Lower leg skin (tissue), 4 donors: ENCODE data around the gene BEST2. TPM values are rescaled to one million over a fixed set of nuclear protein-coding genes. Genes with fewer than 3 reads are reported as not detected.
A peak's percentile ranks its signal among the peaks of the same experiment; 100 is the strongest.

Source experiments
- DNase-seq, 2 donors: peaks; one replicate each; pipeline ENCODE4 v3.0.0-alpha.2; 2019; ENCODE audit warnings: low spot score in 2 of 2
- H3K4me3 ChIP-seq: fragments of 200-600 bp; sonication (generic); 2 replicates; pipeline ENCODE4 v1.5.1; 2017; ENCODE audit warnings: mild to moderate bottlenecking, low read depth; ENCODE audit not compliant: poor library complexity, severe bottlenecking
- CTCF ChIP-seq, 3 donors: fragments of 450-650 bp; IDR thresholded peaks; one replicate each; pipeline ENCODE4 v1.5.1; 2016; ENCODE audit warnings: antibody characterized with exemption in 3 of 3, mild to moderate bottlenecking in 3 of 3, moderate library complexity in 2 of 3
- POLR2A ChIP-seq, 2 donors: fragments of 450-650 bp; IDR thresholded peaks; one replicate each; pipeline ENCODE4 v1.6.1; 2016 to 2017; ENCODE audit warnings: antibody characterized with exemption in 2 of 2, mild to moderate bottlenecking in 1 of 2, moderate library complexity in 1 of 2
- WGBS, 2 donors: methylation state at CpG; one replicate each; pipeline ENCODE4 v1.1.5; 2018; 5-methylcytosine and 5-hydroxymethylcytosine counted together
- intact Hi-C: fragments of 100-400 bp; cut with DNase I; formaldehyde crosslinking; loops from one replicate; pipeline ENCODE4 v1.15.0; 2023; ENCODE audit warnings: low total_unique reads
- total RNA-seq, 4 donors: library from RNA; depleted of rRNA; stranded (reverse); fragments of >200 nt; gene quantifications; one replicate each; pipeline ENCODE4 v1.1.0, GENCODE V29; 2016

BEST2 gene
- total RNA-seq, 4 donors from 2014 or later = 58.3 to 116 (median 85.5) TPM

GRCh38 chr19:12750851-12751250, 740 bp upstream of the BEST2 start:
- 51 to 55% methylated on average over 9 of the region's 9 CpGs for WGBS, 2 donors
- intact Hi-C loops = no loop called here
- TF ChIP-seq POLR2A (IDR thresholded peaks at IDR 0.05) (no peak), CTCF (IDR thresholded peaks at IDR 0.05) (no peak)
- H3K4me3 ChIP-seq = no peak overlapping the region
- no peak for DNase-seq

- H3K4me3 ChIP-seq = no peak overlapping the region
- intact Hi-C loops = no loop called here
- TF ChIP-seq CTCF (IDR thresholded peaks at IDR 0.05) = no peak
- TF ChIP-seq POLR2A (IDR thresholded peaks at IDR 0.05) = no peak
- DNase-seq = no peak
- WGBS, 2 donors = 74 to 77% methylated on average over 23 of the region's 23 CpGs
Observed at GRCh38 chr19:12752056-12752781, 628 bp downstream of the BEST2 start.

- WGBS, 2 donors = 80 to 83% methylated on average over 26 to 48 of the region's 50 CpGs
- no peak overlapping the region for H3K4me3 ChIP-seq
- intact Hi-C loops = no loop called here
- no peak for DNase-seq
- TF ChIP-seq CTCF (IDR thresholded peaks at IDR 0.05) (no peak), POLR2A (IDR thresholded peaks at IDR 0.05) (no peak)
Observed at GRCh38 chr19:12754465-12755196, 3.0 kb downstream of the BEST2 start.

GRCh38 chr19:12756150-12756883, 4.7 kb downstream of the BEST2 start:
- 84 to 88% methylated on average over 19 of the region's 19 CpGs for WGBS, 2 donors
- TF ChIP-seq POLR2A (IDR thresholded peaks at IDR 0.05) (no peak), CTCF (IDR thresholded peaks at IDR 0.05) (no peak)
- intact Hi-C loops = loop anchor here (2.0 kb wide), 1 partner anchor 40 kb away; no protein-coding TSS in a partner anchor
- no peak for DNase-seq
- H3K4me3 ChIP-seq = no peak overlapping the region

- peak in 1 of 3 donors; percentile 53 for TF ChIP-seq CTCF (IDR thresholded peaks at IDR 0.05)
- no peak for TF ChIP-seq POLR2A (IDR thresholded peaks at IDR 0.05)
- WGBS, 2 donors = 19% methylated on average over 22 to 23 of the region's 60 CpGs
Observed at GRCh38 chr19:12757544-12758274, 6.1 kb downstream of the BEST2 start.

More at GRCh38 chr19:12757544-12758274, 6.1 kb downstream of the BEST2 start:
- DNase-seq = peak in 1 of 2 donors; percentile 92
- H3K4me3 ChIP-seq = no peak overlapping the region
- intact Hi-C loops = loop anchor here (2.0 kb wide), 1 partner anchor 41 kb away; no protein-coding TSS in a partner anchor
